H9 (cell line): Measurements from ENCODE around the gene FAM124A. TPM values are rescaled to one million over a fixed set of nuclear protein-coding genes. Genes with fewer than 3 reads are reported as not detected.
A peak's percentile ranks its signal among the peaks of the same experiment; 100 is the strongest.

ENCODE experiments used
- DNase-seq: peaks from one replicate; pipeline ENCODE4 v3.0.0-alpha.2; 2017
- H2AFZ ChIP-seq: one replicate; pipeline ENCODE4 v1.6.1; 2013; ENCODE audit warnings: mild to moderate bottlenecking, low read length, control low read depth, moderate library complexity
- H2AK5ac ChIP-seq: 2 replicates; pipeline ENCODE4 v1.6.1; 2013; ENCODE audit warnings: low read length, control low read depth, mixed read lengths; ENCODE audit not compliant: insufficient read length
- H2BK120ac ChIP-seq: one replicate; pipeline ENCODE4 v1.6.1; 2013; ENCODE audit warnings: low read depth, mild to moderate bottlenecking, low read length, control low read depth, inconsistent platforms; ENCODE audit not compliant: poor library complexity, severe bottlenecking
- H2BK12ac ChIP-seq: 2 replicates; pipeline ENCODE4 v1.6.1; 2013; ENCODE audit warnings: low read length, control low read depth, mixed read lengths, low read depth; ENCODE audit not compliant: insufficient read length
- H2BK15ac ChIP-seq: 2 replicates; pipeline ENCODE4 v1.6.1; 2013; ENCODE audit warnings: low read depth, low read length, control low read depth
- H2BK20ac ChIP-seq: one replicate; pipeline ENCODE4 v1.6.1; 2013; ENCODE audit warnings: low read depth, mild to moderate bottlenecking, low read length, control low read depth, inconsistent platforms; ENCODE audit not compliant: poor library complexity, severe bottlenecking
- H2BK5ac ChIP-seq: 2 replicates; pipeline ENCODE4 v1.6.1; 2013; ENCODE audit warnings: low read length, control low read depth, mixed read lengths; ENCODE audit not compliant: insufficient read length
- H3K14ac ChIP-seq: 2 replicates; pipeline ENCODE4 v1.6.1; 2013; ENCODE audit warnings: low read length, control low read depth; ENCODE audit not compliant: insufficient read depth
- H3K18ac ChIP-seq: 2 replicates; pipeline ENCODE4 v1.6.1; 2013; ENCODE audit warnings: low read depth, mild to moderate bottlenecking, mixed read lengths, low read length, control low read depth; ENCODE audit not compliant: insufficient read length
- H3K23ac ChIP-seq: 2 replicates; pipeline ENCODE4 v1.6.1; 2013; ENCODE audit warnings: low read length, control low read depth, mixed read lengths, low read depth; ENCODE audit not compliant: insufficient read length
- H3K23me2 ChIP-seq: 2 replicates; pipeline ENCODE4 v1.6.1; 2013; ENCODE audit warnings: low read depth, mild to moderate bottlenecking, mixed read lengths, low read length, control low read depth; ENCODE audit not compliant: insufficient read length, poor library complexity, severe bottlenecking
- H3K27ac ChIP-seq: 2 replicates; pipeline ENCODE4 v1.5.1; 2013; ENCODE audit warnings: low read length, control low read depth, mixed read lengths, low read depth; ENCODE audit not compliant: insufficient read length
- H3K27me3 ChIP-seq: 2 replicates; pipeline ENCODE4 v1.6.1; 2013; ENCODE audit warnings: low read length, control low read depth, inconsistent platforms; ENCODE audit not compliant: insufficient read depth
- H3K4ac ChIP-seq: 2 replicates; pipeline ENCODE4 v1.6.1; 2013; ENCODE audit warnings: low read depth, mild to moderate bottlenecking, control low read depth, inconsistent platforms, low read length, moderate library complexity
- H3K4me1 ChIP-seq: 2 replicates; pipeline ENCODE4 v1.6.1; 2013; ENCODE audit warnings: low read length, control low read depth, inconsistent platforms; ENCODE audit not compliant: insufficient read depth
- H3K4me2 ChIP-seq: 2 replicates; pipeline ENCODE4 v1.6.1; 2013; ENCODE audit warnings: low read length, control low read depth, mixed read lengths; ENCODE audit not compliant: insufficient read length, insufficient read depth
- H3K56ac ChIP-seq: 2 replicates; pipeline ENCODE4 v1.6.1; 2013; ENCODE audit warnings: low read depth, mild to moderate bottlenecking, mixed read lengths, low read length, control low read depth; ENCODE audit not compliant: insufficient read length
- H3K79me1 ChIP-seq: 2 replicates; pipeline ENCODE4 v1.6.1; 2013; ENCODE audit warnings: low read depth, mild to moderate bottlenecking, moderate library complexity, low read length, control low read depth, inconsistent platforms; ENCODE audit not compliant: insufficient read depth, poor library complexity, severe bottlenecking
- H3K79me2 ChIP-seq: 2 replicates; pipeline ENCODE4 v1.6.1; 2013; ENCODE audit warnings: low read length, control low read depth, inconsistent platforms; ENCODE audit not compliant: insufficient read depth
- H3K9ac ChIP-seq: 2 replicates; pipeline ENCODE4 v1.6.1; 2013; ENCODE audit warnings: low read length, control low read depth, mixed read lengths; ENCODE audit not compliant: insufficient read length; ENCODE audit errors: extremely low read depth
- H3K9me3 ChIP-seq: one replicate; pipeline ENCODE4 v1.6.1; 2013; ENCODE audit warnings: low read depth, low read length, inconsistent platforms; ENCODE audit not compliant: control insufficient read depth
- H3T11ph ChIP-seq: one replicate; pipeline ENCODE4 v1.6.1; 2013; ENCODE audit warnings: mild to moderate bottlenecking, low read length, control low read depth, inconsistent platforms
- H4K20me1 ChIP-seq: one replicate; pipeline ENCODE4 v1.6.1; 2013; ENCODE audit not compliant: control insufficient read depth, insufficient read length, insufficient read depth
- H4K5ac ChIP-seq: 2 replicates; pipeline ENCODE4 v1.6.1; 2013; ENCODE audit warnings: low read depth, mild to moderate bottlenecking, mixed read lengths, low read length, control low read depth; ENCODE audit not compliant: insufficient read length
- H4K8ac ChIP-seq: replicated peaks from 2 replicates; pipeline ENCODE4 v1.6.1; 2013; ENCODE audit warnings: low read length, control low read depth, mixed read lengths, low read depth; ENCODE audit not compliant: insufficient read length
- H4K91ac ChIP-seq: 2 replicates; pipeline ENCODE4 v1.6.1; 2013; ENCODE audit warnings: low read depth, mild to moderate bottlenecking, moderate library complexity, mixed read lengths, low read length, control low read depth; ENCODE audit not compliant: insufficient read length
- H3K27ac Mint-ChIP-seq, 3 experiments: 2 replicates in 2 of 3; 3 replicates in 1 of 3; pipeline ENCODE4 v1.8.0; 2020 to 2021; ENCODE audit warnings: mixed read lengths in 3 of 3, mild to moderate bottlenecking in 1 of 3, moderate library complexity in 1 of 3
- H3K27me3 Mint-ChIP-seq: 2 replicates; pipeline ENCODE4 v1.8.0; 2021; ENCODE audit warnings: low read depth, mild to moderate bottlenecking, moderate library complexity, mixed read lengths
- H3K36me3 Mint-ChIP-seq, 3 experiments: 2 replicates in 2 of 3; 3 replicates in 1 of 3; pipeline ENCODE4 v1.8.0; 2020 to 2021; ENCODE audit warnings: low read depth in 3 of 3, mixed read lengths in 3 of 3; ENCODE audit not compliant: insufficient read depth in 1 of 3
- H3K4me1 Mint-ChIP-seq, 2 experiments: 2 replicates each; pipeline ENCODE4 v1.8.0; 2020; ENCODE audit warnings: mixed read lengths in 2 of 2
- H3K4me3 Mint-ChIP-seq, 2 experiments: 2 replicates in 1 of 2; 3 replicates in 1 of 2; pipeline ENCODE4 v1.8.0; 2020 to 2021; ENCODE audit warnings: mild to moderate bottlenecking in 2 of 2, mixed read lengths in 2 of 2, moderate library complexity in 1 of 2
- H3K9me3 Mint-ChIP-seq, 2 experiments: 2 replicates in 1 of 2; 3 replicates in 1 of 2; pipeline ENCODE4 v1.8.0; 2020; ENCODE audit warnings: mild to moderate bottlenecking in 2 of 2, mixed read lengths in 2 of 2, moderate library complexity in 1 of 2
- WGBS: extraction: QIAGEN DNeasy Blood & Tissue Kit; methylation state at CpG from one replicate; pipeline ENCODE4 v1.1.7; 2013; ENCODE audit warnings: missing lambda C conversion rate, low lambda C conversion rate, mixed read lengths; ENCODE audit not compliant: insufficient read length; ENCODE audit errors: extremely low coverage; 5-methylcytosine and 5-hydroxymethylcytosine counted together
- total RNA-seq: library from RNA; stranded (reverse); gene quantifications from 2 replicates; pipeline ENCODE4 v1.2.1, GENCODE V29; 2021
- TF ChIP-seq, protein P1 (sequence below): fragments of 200-600 bp; sonication (generic); conservative IDR thresholded peaks from 3 replicates; pipeline ENCODE4 v1.8.0; 2021; ENCODE audit warnings: antibody characterized with exemption, mild to moderate bottlenecking

FAM124A gene
- total RNA-seq, 1 experiment from 2014 or later: 41.9 TPM

DNA sequence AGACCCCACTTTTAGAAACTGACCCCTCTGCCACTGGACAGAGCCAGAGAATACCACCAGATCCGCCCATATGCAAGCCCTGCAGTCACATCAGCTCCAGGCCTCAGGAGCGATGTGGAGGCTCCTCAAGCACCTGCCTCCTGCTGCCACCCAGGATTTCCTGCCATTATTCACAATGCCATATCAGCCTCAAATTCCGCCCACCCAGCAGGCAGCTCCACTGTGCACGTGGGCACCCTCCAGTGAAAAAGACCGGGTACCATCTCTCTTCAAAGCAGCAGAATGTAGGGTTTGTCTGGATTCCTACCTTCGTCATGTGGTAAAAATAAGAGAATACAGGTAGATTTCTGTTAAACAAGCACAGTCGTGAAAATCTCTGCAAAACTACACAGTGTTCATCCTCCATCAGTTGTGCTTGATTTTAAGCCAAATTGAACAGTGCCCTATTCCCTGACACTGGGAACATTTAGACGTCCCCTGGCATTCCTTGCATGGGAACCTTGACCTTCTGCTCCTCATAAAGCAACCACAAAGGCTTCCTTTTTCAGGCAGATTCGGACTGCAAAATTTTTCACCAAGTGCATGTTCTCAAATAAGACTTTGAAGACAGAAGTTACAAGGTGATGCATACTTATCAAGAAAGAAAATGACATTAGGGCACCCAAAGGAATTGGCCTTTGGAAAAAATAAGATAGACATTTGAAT is 56.4 kb downstream of the FAM124A start:
- H4K91ac ChIP-seq: no peak overlapping the region
- WGBS: no CpG with 5 or more reads among the region's 9 CpGs
- no peak overlapping the region for H3K4ac ChIP-seq
- Mint-ChIP-seq H3K4me3 (no peak overlapping the region), H3K27me3 (no peaks in the 10 kb centered on the region), H3K4me1 (peaks cover 34 to 36% of the 10 kb centered on the region in 2 experiments), H3K9me3 (no peaks in the 10 kb centered on the region), H3K36me3 (peaks cover 37 to 70% (median 65%) of the 10 kb centered on the region in 3 experiments), H3K27ac (peak overlapping the region in 1 of 3 experiments; percentile 82; a peak in 2 of 7 replicates)
- H3T11ph ChIP-seq: no peak overlapping the region
- H3K4me1 ChIP-seq: peaks cover 2% of the 10 kb centered on the region; the same call in 1 of the 2 replicates
- no peak overlapping the region for H4K5ac ChIP-seq
- no peak overlapping the region for H3K14ac ChIP-seq
- H3K56ac ChIP-seq: no peak overlapping the region
- no peak overlapping the region for H3K4me2 ChIP-seq
- no peaks in the 10 kb centered on the region for H3K79me1 ChIP-seq
- no peak overlapping the region for H4K8ac ChIP-seq
- H3K18ac ChIP-seq: no peak overlapping the region
- no peak overlapping the region for H2AFZ ChIP-seq
- H2BK5ac ChIP-seq: no peak overlapping the region
- H3K23ac ChIP-seq: no peak overlapping the region
- H3K27ac ChIP-seq: no peak overlapping the region
- H3K79me2 ChIP-seq: no peaks in the 10 kb centered on the region
- H2BK20ac ChIP-seq: no peak overlapping the region
- no peaks in the 10 kb centered on the region for H3K9me3 ChIP-seq
- no peak overlapping the region for H2BK15ac ChIP-seq
- no peak overlapping the region for H3K9ac ChIP-seq
- no peaks in the 10 kb centered on the region for H3K23me2 ChIP-seq
- H2BK12ac ChIP-seq: no peak overlapping the region
- H2BK120ac ChIP-seq: no peak overlapping the region
- no peaks in the 10 kb centered on the region for H3K27me3 ChIP-seq
- DNase-seq: no peak
- H2AK5ac ChIP-seq: no peak overlapping the region
- H4K20me1 ChIP-seq: no peaks in the 10 kb centered on the region
- TF ChIP-seq, protein P1, sequence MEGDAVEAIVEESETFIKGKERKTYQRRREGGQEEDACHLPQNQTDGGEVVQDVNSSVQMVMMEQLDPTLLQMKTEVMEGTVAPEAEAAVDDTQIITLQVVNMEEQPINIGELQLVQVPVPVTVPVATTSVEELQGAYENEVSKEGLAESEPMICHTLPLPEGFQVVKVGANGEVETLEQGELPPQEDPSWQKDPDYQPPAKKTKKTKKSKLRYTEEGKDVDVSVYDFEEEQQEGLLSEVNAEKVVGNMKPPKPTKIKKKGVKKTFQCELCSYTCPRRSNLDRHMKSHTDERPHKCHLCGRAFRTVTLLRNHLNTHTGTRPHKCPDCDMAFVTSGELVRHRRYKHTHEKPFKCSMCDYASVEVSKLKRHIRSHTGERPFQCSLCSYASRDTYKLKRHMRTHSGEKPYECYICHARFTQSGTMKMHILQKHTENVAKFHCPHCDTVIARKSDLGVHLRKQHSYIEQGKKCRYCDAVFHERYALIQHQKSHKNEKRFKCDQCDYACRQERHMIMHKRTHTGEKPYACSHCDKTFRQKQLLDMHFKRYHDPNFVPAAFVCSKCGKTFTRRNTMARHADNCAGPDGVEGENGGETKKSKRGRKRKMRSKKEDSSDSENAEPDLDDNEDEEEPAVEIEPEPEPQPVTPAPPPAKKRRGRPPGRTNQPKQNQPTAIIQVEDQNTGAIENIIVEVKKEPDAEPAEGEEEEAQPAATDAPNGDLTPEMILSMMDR: no peak
